ENCODE results near the gene RBMS1.
"Not testable (repeated sequence)": the region's sequence is repeated elsewhere in the genome, so short reads cannot be mapped to it uniquely, and the experiment has no call there.

Gene RBMS1

GRCh38 chr2:160425434-160426151 is 68.0 kb downstream of the RBMS1 start:
- Histone ChIP-seq H3K9me2 (replicated peaks; ENCODE audit: control insufficient read depth, low read length) (no peaks in the 10 kb centered on the region), H3K27me3 (ENCODE audit: control insufficient read depth, low read length) (peaks cover under 1% of the 10 kb centered on the region; the same call in 1 of the 2 replicates), H3K79me2 (ENCODE audit: control insufficient read depth, low read length) (no peaks in the 10 kb centered on the region), H3K9me3 (ENCODE audit: control insufficient read depth, insufficient read depth, low read length) (no peaks in the 10 kb centered on the region), H3K4me1 (ENCODE audit: control insufficient read depth, low read length) (peaks cover 26% of the 10 kb centered on the region), H3K4me2 (ENCODE audit: low read length) (no peak overlapping the region), H3K27ac (ENCODE audit: low read depth, low read length) (no peak overlapping the region), H3K4me3 (ENCODE audit: low read length) (no peak overlapping the region), H3F3A (ENCODE audit: control insufficient read depth, insufficient read depth) (no peaks in the 10 kb centered on the region), H3K36me3 (ENCODE audit: control insufficient read depth, low read length) (no peaks in the 10 kb centered on the region), H4K20me1 (ENCODE audit: control insufficient read depth, insufficient read depth, low read depth, low read length) (no peaks in the 10 kb centered on the region)
- TF ChIP-seq CTCF (IDR thresholded peaks at IDR 0.05; ENCODE audit: low read depth, low read length, poor library complexity, severe bottlenecking) (no peak), EZH2phosphoT487 (IDR thresholded peaks at IDR 0.05; ENCODE audit: borderline replicate concordance, low read length) (no peak)

GRCh38 chr2:160423126-160423525 is 70.5 kb downstream of the RBMS1 start:
- Histone ChIP-seq H3K4me2 (ENCODE audit: low read length) (no peak overlapping the region), H3K9me3 (ENCODE audit: control insufficient read depth, insufficient read depth, low read length) (no peaks in the 10 kb centered on the region), H4K20me1 (ENCODE audit: control insufficient read depth, insufficient read depth, low read depth, low read length) (no peaks in the 10 kb centered on the region), H3F3A (ENCODE audit: control insufficient read depth, insufficient read depth) (no peaks in the 10 kb centered on the region), H3K27me3 (ENCODE audit: control insufficient read depth, low read length) (peaks cover 13% of the 10 kb centered on the region), H3K9me2 (replicated peaks; ENCODE audit: control insufficient read depth, low read length) (no peaks in the 10 kb centered on the region), H3K4me1 (ENCODE audit: control insufficient read depth, low read length) (peaks cover 14% of the 10 kb centered on the region), H3K4me3 (ENCODE audit: low read length) (no peak overlapping the region), H3K36me3 (ENCODE audit: control insufficient read depth, low read length) (no peaks in the 10 kb centered on the region), H3K27ac (ENCODE audit: low read depth, low read length) (no peak overlapping the region), H3K79me2 (ENCODE audit: control insufficient read depth, low read length) (no peaks in the 10 kb centered on the region)
- TF ChIP-seq EZH2phosphoT487 (IDR thresholded peaks at IDR 0.05; ENCODE audit: borderline replicate concordance, low read length) (no peak), CTCF (IDR thresholded peaks at IDR 0.05; ENCODE audit: low read depth, low read length, poor library complexity, severe bottlenecking) (no peak)

- H3K79me2 ChIP-seq (ENCODE audit: control insufficient read depth, low read length); H3K9me2 ChIP-seq (replicated peaks; ENCODE audit: control insufficient read depth, low read length); H3K4me3 ChIP-seq (ENCODE audit: low read length); H3K27ac ChIP-seq (ENCODE audit: low read depth, low read length); H3K4me1 ChIP-seq (ENCODE audit: control insufficient read depth, low read length); H3K9me3 ChIP-seq (ENCODE audit: control insufficient read depth, insufficient read depth, low read length); H4K20me1 ChIP-seq (ENCODE audit: control insufficient read depth, insufficient read depth, low read depth, low read length); H3K36me3 ChIP-seq (ENCODE audit: control insufficient read depth, low read length); H3F3A ChIP-seq (ENCODE audit: control insufficient read depth, insufficient read depth): not testable (repeated sequence)
- Histone ChIP-seq H3K4me2 (ENCODE audit: low read length) (peak overlapping the region; percentile 2; the same call in 1 of the 2 replicates), H3K27me3 (ENCODE audit: control insufficient read depth, low read length) (peaks cover 21% of the 10 kb centered on the region)
Measured at GRCh38 chr2:160421646-160422501, 71.7 kb downstream of the RBMS1 start.

GRCh38 chr2:160420711-160421110 is 72.9 kb downstream of the RBMS1 start:
- Histone ChIP-seq H3K79me2 (ENCODE audit: control insufficient read depth, low read length) (no peaks in the 10 kb centered on the region), H3K4me1 (ENCODE audit: control insufficient read depth, low read length) (peaks cover 6% of the 10 kb centered on the region), H3K4me2 (ENCODE audit: low read length) (no peak overlapping the region), H4K20me1 (ENCODE audit: control insufficient read depth, insufficient read depth, low read depth, low read length) (no peaks in the 10 kb centered on the region), H3K27me3 (ENCODE audit: control insufficient read depth, low read length) (peaks cover 23% of the 10 kb centered on the region), H3K4me3 (ENCODE audit: low read length) (no peak overlapping the region), H3K27ac (ENCODE audit: low read depth, low read length) (no peak overlapping the region), H3K9me2 (replicated peaks; ENCODE audit: control insufficient read depth, low read length) (no peaks in the 10 kb centered on the region), H3K36me3 (ENCODE audit: control insufficient read depth, low read length) (no peaks in the 10 kb centered on the region), H3F3A (ENCODE audit: control insufficient read depth, insufficient read depth) (no peaks in the 10 kb centered on the region), H3K9me3 (ENCODE audit: control insufficient read depth, insufficient read depth, low read length) (no peaks in the 10 kb centered on the region)
- TF ChIP-seq CTCF (IDR thresholded peaks at IDR 0.05; ENCODE audit: low read depth, low read length, poor library complexity, severe bottlenecking): no peak
- TF ChIP-seq EZH2phosphoT487 (IDR thresholded peaks at IDR 0.05; ENCODE audit: borderline replicate concordance, low read length): no peak

All from DOHH2 (cell line).